Thymus (tissue), 11 donors: ENCODE data around the gene TCEANC2. TPM values are rescaled to one million over a fixed set of nuclear protein-coding genes. Genes with fewer than 3 reads are reported as not detected.
"Not testable (repeated sequence)": the region's sequence is repeated elsewhere in the genome, so short reads cannot be mapped to it uniquely, and the experiment has no call there.

Source experiments
- DNase-seq, 9 donors: peaks; one replicate each; pipeline ENCODE4 v3.0.0-alpha.2; 2013; ENCODE audit warnings: low spot score in 9 of 9, low read depth in 6 of 9, missing footprints in 1 of 9
- H3K27ac ChIP-seq, 2 donors: one replicate each; pipeline ENCODE4 v1.5.1; 2013; ENCODE audit warnings: control low read depth in 1 of 2, low read depth in 1 of 2, low read length in 1 of 2, mild to moderate bottlenecking in 1 of 2, moderate library complexity in 1 of 2
- H3K27me3 ChIP-seq, 2 donors: one replicate each; pipeline ENCODE4 v1.5.1; 2013; ENCODE audit warnings: low read length in 1 of 2; ENCODE audit not compliant: control insufficient read depth in 2 of 2, insufficient read depth in 1 of 2
- H3K36me3 ChIP-seq, 2 donors: one replicate each; pipeline ENCODE4 v1.5.1; 2013; ENCODE audit warnings: low read length in 1 of 2, mild to moderate bottlenecking in 1 of 2, moderate library complexity in 1 of 2; ENCODE audit not compliant: control insufficient read depth in 2 of 2, insufficient read depth in 2 of 2
- H3K4me1 ChIP-seq, 2 donors: one replicate each; pipeline ENCODE4 v1.5.1; 2013; ENCODE audit warnings: low read length in 2 of 2; ENCODE audit not compliant: control insufficient read depth in 2 of 2, insufficient read depth in 2 of 2
- H3K4me3 ChIP-seq, 2 donors: one replicate each; pipeline ENCODE4 v1.5.1; 2013; ENCODE audit warnings: low read length in 2 of 2, control low read depth in 1 of 2, mild to moderate bottlenecking in 1 of 2
- H3K9me3 ChIP-seq, 2 donors: one replicate each; pipeline ENCODE4 v1.5.1; 2013; ENCODE audit warnings: low read length in 1 of 2, mild to moderate bottlenecking in 1 of 2; ENCODE audit not compliant: control insufficient read depth in 2 of 2, insufficient read depth in 1 of 2
- WGBS: extraction: QIAGEN DNeasy Blood & Tissue Kit; methylation state at CpG from one replicate; pipeline ENCODE4 v1.1.7; 2013; 5-methylcytosine and 5-hydroxymethylcytosine counted together
- polyA plus RNA-seq: library from polyadenylated mRNA; stranded (reverse); fragments of 200-250 nt; gene quantifications from one replicate; pipeline ENCODE4 v1.2.3, GENCODE V29; 2013
- total RNA-seq: library from RNA; stranded (reverse); fragments of 120-200 nt; gene quantifications from one replicate; pipeline ENCODE4 v1.2.4, GENCODE V29; 2013
- donor health status: healthy.

The TCEANC2 gene
- total and polyA plus RNA-seq, 2 donors, result 4.0 to 5.2 TPM

DNA sequence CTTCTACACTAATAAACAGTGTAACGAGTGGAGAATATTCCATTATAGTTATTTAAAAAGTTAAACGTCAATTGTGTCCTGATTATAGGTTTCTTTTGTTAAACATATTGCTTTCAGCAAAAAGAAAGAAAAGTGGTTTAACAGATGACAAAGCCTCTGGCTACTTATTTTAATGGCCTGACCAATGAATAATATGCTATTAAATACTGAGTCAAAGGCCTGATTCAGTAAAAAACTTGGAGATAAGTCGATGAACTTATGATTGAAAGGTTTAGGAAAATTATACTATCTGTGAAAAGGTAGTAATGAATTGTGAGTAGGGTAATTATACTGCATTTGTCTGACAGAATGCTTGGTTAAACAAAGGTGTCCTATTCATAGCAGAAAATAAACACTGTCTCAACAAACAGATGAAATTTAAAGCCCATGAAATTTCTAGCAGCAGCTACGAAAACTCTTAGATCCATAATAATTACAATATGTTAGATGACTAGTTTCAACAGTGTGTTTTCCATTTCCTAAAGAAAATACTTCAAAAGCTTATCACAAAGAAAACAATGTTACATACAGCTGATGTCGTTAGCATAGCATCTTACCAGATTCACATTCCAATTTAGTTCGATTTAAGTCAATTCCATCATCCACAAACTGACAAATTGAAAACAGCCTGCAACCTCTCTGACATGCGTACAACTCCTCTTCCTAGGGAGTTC lies 6.6 kb upstream of the TCEANC2 start:
- H3K36me3 ChIP-seq, result peaks cover 4 to 24% of the 10 kb centered on the region in 2 donors
- H3K4me1 ChIP-seq, result peaks cover 2 to 4% of the 10 kb centered on the region in 2 donors
- DNase-seq, result no peak
- H3K27me3 ChIP-seq, result no peaks in the 10 kb centered on the region
- no peaks in the 10 kb centered on the region for H3K9me3 ChIP-seq
- H3K27ac ChIP-seq, result no peak overlapping the region
- no peak overlapping the region for H3K4me3 ChIP-seq
- 96% methylated on average over 7 of the region's 7 CpGs for WGBS

DNA sequence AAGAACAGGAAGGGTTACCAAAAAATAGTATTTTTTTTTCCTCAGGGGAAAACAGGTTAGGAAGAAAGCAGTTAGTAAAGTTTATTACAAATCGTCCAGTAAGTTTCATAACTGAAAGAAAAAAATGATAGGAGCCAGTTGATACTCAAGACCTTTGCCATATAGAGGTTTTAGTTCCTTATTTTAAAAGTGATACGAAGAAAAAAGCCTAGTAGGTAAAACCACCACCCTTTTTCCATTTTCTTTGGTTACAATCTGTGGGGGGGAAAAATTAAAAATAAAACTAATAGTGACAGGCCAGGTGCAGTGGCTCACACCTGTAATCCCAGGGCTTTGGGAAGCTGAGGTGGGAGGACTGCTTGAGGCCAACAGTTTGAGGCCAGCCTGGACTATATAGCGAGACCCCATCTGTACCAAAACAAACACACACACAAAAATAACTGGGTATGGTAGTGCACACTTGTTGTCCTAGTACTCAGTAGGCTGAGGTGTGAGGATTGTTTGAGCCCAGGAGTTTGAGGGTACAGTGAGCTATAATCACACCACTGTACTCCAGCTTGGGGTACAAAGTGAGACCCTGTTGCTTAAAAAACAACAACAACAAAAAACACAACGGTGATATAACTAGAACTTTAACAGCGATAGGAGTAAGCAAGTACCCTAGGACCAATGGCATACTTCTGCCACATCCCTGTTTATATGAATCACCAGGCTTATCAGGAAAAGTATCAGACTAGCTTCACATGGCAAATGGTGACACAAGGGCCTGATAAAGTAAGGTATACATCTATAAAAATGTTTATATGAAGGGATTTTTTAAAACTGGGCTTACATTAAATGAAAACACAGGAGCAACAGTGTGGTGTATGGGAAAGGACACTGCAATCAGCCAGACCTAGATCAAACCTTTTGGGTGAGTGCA lies 5.8 kb upstream of the TCEANC2 start:
- H3K27me3 ChIP-seq, result no peaks in the 10 kb centered on the region
- peaks cover 4 to 16% of the 10 kb centered on the region in 2 donors for H3K36me3 ChIP-seq
- H3K27ac ChIP-seq, result no peak overlapping the region
- no peak for DNase-seq
- no peaks in the 10 kb centered on the region for H3K9me3 ChIP-seq
- no peak overlapping the region for H3K4me3 ChIP-seq
- WGBS, result 75% methylated on average over 5 of the region's 5 CpGs
- peaks cover 2 to 4% of the 10 kb centered on the region in 2 donors for H3K4me1 ChIP-seq

DNA sequence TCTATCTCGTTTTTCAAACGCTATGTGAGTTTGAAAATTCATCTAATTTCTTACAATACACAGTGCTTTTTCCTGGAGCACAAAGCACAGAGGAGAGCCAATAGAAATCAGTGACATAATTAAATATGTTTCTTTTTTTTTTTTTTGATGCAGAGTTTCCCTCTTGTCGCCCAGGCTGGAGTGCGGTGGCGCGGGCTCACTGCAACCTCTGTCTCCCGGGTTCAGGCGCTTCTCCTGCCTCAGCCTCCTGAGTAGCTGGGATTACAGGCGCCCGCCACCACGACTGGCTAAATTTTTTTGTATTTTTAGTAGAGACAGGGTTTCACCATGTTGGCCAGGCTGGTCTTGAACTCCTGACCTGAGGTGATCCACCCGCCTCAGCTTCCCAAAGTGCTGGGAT lies 3.0 kb upstream of the TCEANC2 start:
- not testable (repeated sequence) for H3K27me3 ChIP-seq, DNase-seq, H3K27ac ChIP-seq, H3K36me3 ChIP-seq, H3K9me3 ChIP-seq, H3K4me3 ChIP-seq
- 98% methylated on average over 12 of the region's 12 CpGs for WGBS
- peaks cover 10 to 14% of the 10 kb centered on the region in 2 donors for H3K4me1 ChIP-seq

DNA sequence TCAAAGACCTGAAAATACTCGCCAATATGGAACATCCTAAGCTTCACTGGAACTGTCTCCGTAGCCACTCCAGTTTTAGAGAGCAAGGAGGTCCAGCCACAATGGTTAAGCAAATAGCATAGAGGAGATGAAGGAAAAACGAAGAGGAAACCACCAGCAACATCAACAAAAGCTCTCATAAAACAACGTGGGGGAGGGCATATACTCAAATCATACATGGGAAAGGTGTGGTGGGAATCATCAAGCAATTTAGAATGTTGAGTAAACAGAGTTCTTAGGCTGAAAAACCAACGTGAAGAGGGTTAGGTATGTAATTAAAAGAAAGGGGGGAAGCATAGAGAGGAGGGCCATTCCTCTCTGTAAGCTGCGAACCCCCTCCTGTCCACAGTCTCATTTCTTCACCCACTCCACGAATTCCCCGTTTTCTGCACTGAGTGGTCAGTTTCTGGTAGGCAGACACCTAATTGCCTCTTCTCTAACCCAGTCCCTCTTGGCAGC lies 1.4 kb upstream of the TCEANC2 start:
- Histone ChIP-seq H3K27me3 (no peaks in the 10 kb centered on the region), H3K36me3 (peaks cover 0 to 3% of the 10 kb centered on the region in 2 donors), H3K4me1 (peaks cover 10 to 14% of the 10 kb centered on the region in 2 donors), H3K4me3 (peak overlapping the region; percentile 66 to 77), H3K27ac (peak overlapping the region; percentile 89 to 100), H3K9me3 (no peaks in the 10 kb centered on the region)
- WGBS, result 2% methylated on average over 8 of the region's 8 CpGs
- DNase-seq, result peak in 3 of 9 donors; percentile 2 to 26 (median 2)

DNA sequence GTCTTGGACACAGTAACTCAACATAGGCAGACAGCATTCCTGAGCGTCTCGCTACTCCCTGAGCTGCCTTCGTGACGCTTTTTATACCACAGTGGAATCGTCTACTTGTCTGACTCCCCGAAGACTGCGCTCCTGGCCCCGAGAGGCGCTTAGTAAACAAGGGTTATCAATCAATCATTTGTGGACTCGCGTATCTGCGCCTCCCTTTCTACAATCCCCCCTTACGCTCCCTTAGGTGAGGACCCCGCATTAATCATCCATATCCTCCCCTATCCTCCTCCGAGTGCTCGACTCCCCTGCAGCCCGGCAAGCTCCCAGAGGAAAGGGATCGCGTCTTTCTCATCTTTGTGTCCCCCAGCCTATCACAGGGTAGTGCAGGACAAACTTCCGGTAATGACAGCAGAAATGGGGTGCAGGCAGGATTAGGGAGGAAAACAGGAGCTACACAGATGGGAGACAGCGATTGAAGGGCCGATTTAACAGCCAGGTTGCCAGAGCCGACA lies 926 bp upstream of the TCEANC2 start:
- Histone ChIP-seq H3K4me1 (peaks cover 10 to 14% of the 10 kb centered on the region in 2 donors), H3K27ac (peak overlapping the region; percentile 89 to 100), H3K9me3 (no peaks in the 10 kb centered on the region), H3K36me3 (peaks cover 0 to 3% of the 10 kb centered on the region in 2 donors), H3K4me3 (peak overlapping the region; percentile 66 to 77), H3K27me3 (no peaks in the 10 kb centered on the region)
- under 1% methylated on average over 23 of the region's 23 CpGs for WGBS
- peak in 6 of 9 donors; percentile 21 to 58 (median 30) for DNase-seq

DNA sequence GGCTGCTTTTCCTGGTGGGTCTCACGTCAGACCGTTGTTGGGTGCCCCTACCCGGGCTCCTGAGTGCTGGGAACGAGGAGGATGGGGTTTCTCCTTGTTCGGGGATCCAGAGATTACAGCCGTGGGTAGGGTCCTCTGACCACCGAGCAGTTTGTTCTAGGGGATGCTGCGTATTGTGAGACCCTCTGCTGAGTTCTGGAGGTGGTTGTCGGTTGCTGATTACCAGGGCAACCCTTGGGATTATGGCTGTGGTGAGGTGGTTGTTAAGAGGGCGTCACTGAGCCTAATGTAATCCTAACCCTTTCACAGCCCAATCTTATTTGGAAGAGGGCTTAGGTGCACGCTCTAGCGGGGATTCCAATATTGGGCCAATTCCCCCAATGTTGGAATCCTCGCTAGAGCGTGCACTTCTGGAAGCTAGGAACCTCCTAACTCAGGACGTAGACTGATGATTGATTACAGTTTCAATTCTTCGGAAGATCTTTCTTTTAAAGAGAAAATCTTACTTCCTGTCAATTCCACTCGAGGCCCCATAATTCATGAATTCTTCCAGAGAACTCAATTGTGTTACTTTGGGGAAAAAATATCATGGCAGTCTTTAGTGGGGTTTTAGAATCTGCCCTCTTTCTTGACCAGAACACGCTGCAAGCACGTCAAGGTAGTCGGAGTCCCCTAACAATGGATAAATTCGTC lies 483 bp downstream of the TCEANC2 start:
- WGBS, result 2% methylated on average over 21 of the region's 21 CpGs
- H3K4me1 ChIP-seq, result peaks cover 10 to 14% of the 10 kb centered on the region in 2 donors

DNA sequence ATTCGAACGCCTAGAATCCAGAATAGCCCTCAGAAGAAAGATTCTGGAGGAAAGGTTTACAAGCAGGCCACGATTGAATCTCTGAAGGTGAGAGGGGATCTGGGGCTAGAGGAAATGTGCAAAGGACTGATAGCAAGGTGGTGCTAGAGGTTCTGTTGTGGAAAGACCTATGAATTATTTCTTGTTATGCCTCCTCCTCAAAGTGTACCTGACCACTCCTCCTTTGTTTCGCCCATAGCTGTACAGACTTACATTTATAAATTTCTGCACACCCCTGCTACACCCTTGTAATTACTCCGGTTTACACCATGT lies 986 bp downstream of the TCEANC2 start:
- H3K9me3 ChIP-seq, result no peaks in the 10 kb centered on the region
- DNase-seq, result peak in 4 of 9 donors; percentile 6 to 47 (median 21)
- H3K36me3 ChIP-seq, result peaks cover 0 to 6% of the 10 kb centered on the region in 2 donors
- peak overlapping the region; percentile 66 to 77 for H3K4me3 ChIP-seq
- peaks cover 10 to 14% of the 10 kb centered on the region in 2 donors for H3K4me1 ChIP-seq
- peak overlapping the region; percentile 26 to 89 for H3K27ac ChIP-seq
- no peaks in the 10 kb centered on the region for H3K27me3 ChIP-seq
- 10% methylated on average over 5 of the region's 5 CpGs for WGBS

More for the DNA sequence above, 483 bp downstream of the TCEANC2 start:
- peak overlapping the region; percentile 89 to 100 for H3K27ac ChIP-seq
- H3K4me3 ChIP-seq, result peak overlapping the region; percentile 66 to 77
- DNase-seq, result peak in 1 of 9 donors; percentile 17
- no peaks in the 10 kb centered on the region for H3K9me3 ChIP-seq
- H3K36me3 ChIP-seq, result peaks cover 0 to 6% of the 10 kb centered on the region in 2 donors
- no peaks in the 10 kb centered on the region for H3K27me3 ChIP-seq

DNA sequence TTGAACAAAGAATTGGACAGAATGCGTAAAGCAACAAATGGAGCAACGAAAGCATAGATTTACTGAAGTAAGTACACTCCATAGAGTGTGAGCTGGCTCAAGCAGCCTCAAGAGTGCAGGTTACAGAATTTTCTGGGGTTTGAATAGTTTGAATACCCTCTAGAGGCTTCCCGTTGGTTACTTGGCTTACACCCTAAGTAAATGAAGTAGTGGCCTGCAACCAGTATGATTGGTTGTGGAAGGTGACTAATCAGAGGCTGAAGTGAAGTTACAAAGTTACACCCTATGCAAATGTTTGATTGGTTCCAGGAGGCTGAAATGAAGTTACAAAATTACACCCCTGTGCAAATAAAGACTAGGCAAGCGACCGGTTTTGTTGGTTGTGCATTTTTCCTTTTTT lies 10.9 kb downstream of the TCEANC2 start:
- H3K4me3 ChIP-seq, result no peak overlapping the region
- WGBS, result 87% methylated on average over 5 of the region's 5 CpGs
- H3K27me3 ChIP-seq, result no peaks in the 10 kb centered on the region
- DNase-seq, result no peak
- H3K36me3 ChIP-seq, result peaks cover 0 to 7% of the 10 kb centered on the region in 2 donors
- H3K9me3 ChIP-seq, result no peaks in the 10 kb centered on the region
- no peaks in the 10 kb centered on the region for H3K4me1 ChIP-seq
- H3K27ac ChIP-seq, result no peak overlapping the region
